DOHH2 (cell line): Measurements from ENCODE around the gene OVCA2.

Source experiments
- CTCF ChIP-seq: fragments of 200-600 bp; sonication (generic); IDR thresholded peaks from one replicate; pipeline ENCODE4 v1.5.1; 2014; ENCODE audit warnings: antibody characterized with exemption, mild to moderate bottlenecking, low read depth, low read length; ENCODE audit not compliant: poor library complexity, severe bottlenecking
- EZH2phosphoT487 ChIP-seq: fragments of 200-600 bp; sonication (generic); IDR thresholded peaks from 2 replicates; pipeline ENCODE4 v1.6.1; 2017; ENCODE audit warnings: borderline replicate concordance, mild to moderate bottlenecking, antibody characterized with exemption, low read length, moderate library complexity, mixed read lengths

GRCh38 chr17:2051061-2051932 lies 9.5 kb downstream of the OVCA2 start:
- TF ChIP-seq CTCF: no peak
- TF ChIP-seq EZH2phosphoT487: 0 out of 2 replicates have a peak, but pooled peaks have one; percentile 23
